Thyroid gland (tissue), 4 donors: ENCODE results near the gene ERCC6L2. TPM values are rescaled to one million over a fixed set of nuclear protein-coding genes. Genes with fewer than 3 reads are reported as not detected.

ENCODE experiments used
- DNase-seq, 2 donors: peaks; one replicate each; pipeline ENCODE4 v3.0.0-alpha.2; 2019
- H3K27ac ChIP-seq, 3 donors: fragments of 200-600 bp; sonication (generic); 1 replicate in 2 of 3; 2 replicates in 1 of 3; pipeline ENCODE4 v1.5.1; 2016 to 2019; ENCODE audit warnings: mild to moderate bottlenecking in 1 of 3, moderate library complexity in 1 of 3
- H3K27me3 ChIP-seq: fragments of 200-600 bp; sonication (generic); one replicate; pipeline ENCODE4 v1.5.1; 2019
- H3K36me3 ChIP-seq, 2 donors: fragments of 200-600 bp; sonication (generic); one replicate each; pipeline ENCODE4 v1.5.1; 2016 to 2019
- H3K4me1 ChIP-seq, 2 donors: fragments of 200-600 bp; sonication (generic); one replicate each; pipeline ENCODE4 v1.5.1; 2017 to 2019
- H3K4me3 ChIP-seq, 3 donors: fragments of 200-600 bp; sonication (generic); replicated peaks in 1 of 3; 1 replicate in 2 of 3; 2 replicates in 1 of 3; pipeline ENCODE4 v1.5.1; 2016; ENCODE audit warnings: mild to moderate bottlenecking in 1 of 3
- H3K9me3 ChIP-seq: fragments of 200-600 bp; sonication (generic); one replicate; pipeline ENCODE4 v1.5.1; 2017
- CTCF ChIP-seq, 6 experiments: fragments of 200-600 bp in 3 of 6; fragments of 450-650 bp in 3 of 6; sonication (generic) in 3 of 6; IDR thresholded peaks; one replicate each; pipeline ENCODE4 v1.5.1; 2016 to 2019; ENCODE audit warnings: antibody characterized with exemption in 6 of 6, mild to moderate bottlenecking in 2 of 6, inconsistent platforms in 1 of 6, moderate library complexity in 1 of 6
- POLR2A ChIP-seq, 2 donors: fragments of 450-650 bp; IDR thresholded peaks; one replicate each; pipeline ENCODE4 v1.6.1; 2017; ENCODE audit warnings: antibody characterized with exemption in 2 of 2, mild to moderate bottlenecking in 2 of 2, moderate library complexity in 1 of 2
- WGBS, 2 donors: methylation state at CpG; one replicate each; pipeline ENCODE4 v1.1.5; 2017; 5-methylcytosine and 5-hydroxymethylcytosine counted together
- intact Hi-C: fragments of 100-400 bp; cut with DNase I; formaldehyde crosslinking; loops from one replicate; pipeline ENCODE4 v1.15.1; 2023
- total RNA-seq, 4 donors: library from RNA; depleted of rRNA; stranded (reverse); fragments of >200 nt; gene quantifications; one replicate each; pipeline ENCODE4 v1.2.3, GENCODE V29; 2016

Gene ERCC6L2
- total RNA-seq, 4 donors from 2014 or later, result 90.6 to 130 (median 95.3) TPM

- TF ChIP-seq POLR2A (IDR thresholded peaks at IDR 0.05) (no peak), CTCF (IDR thresholded peaks at IDR 0.05) (no peak)
- H3K36me3 ChIP-seq, result no peaks in the 10 kb centered on the region
- intact Hi-C loops, result no loop called here
- H3K27me3 ChIP-seq, result no peaks in the 10 kb centered on the region
- WGBS, 2 donors, result 96 to 98% methylated on average over 9 of the region's 9 CpGs
- no peak overlapping the region for H3K4me3 ChIP-seq
- no peak overlapping the region for H3K27ac ChIP-seq
- DNase-seq, result no peak
- H3K9me3 ChIP-seq, result no peaks in the 10 kb centered on the region
- no peaks in the 10 kb centered on the region for H3K4me1 ChIP-seq
These were observed 130.9 kb downstream of the ERCC6L2 start for GRCh38 chr9:96006296-96006879.

- no peak for TF ChIP-seq CTCF (IDR thresholded peaks at IDR 0.05)
- no peak for TF ChIP-seq POLR2A (IDR thresholded peaks at IDR 0.05)
- H3K9me3 ChIP-seq, result no peaks in the 10 kb centered on the region
- H3K36me3 ChIP-seq, result no peaks in the 10 kb centered on the region
- H3K27me3 ChIP-seq, result no peaks in the 10 kb centered on the region
- H3K4me1 ChIP-seq, result no peaks in the 10 kb centered on the region
- no peak for DNase-seq
- no peak overlapping the region for H3K27ac ChIP-seq
- intact Hi-C loops, result no loop called here
- no peak overlapping the region for H3K4me3 ChIP-seq
These were observed 131.5 kb downstream of the ERCC6L2 start for GRCh38 chr9:96006961-96007360.

DNA sequence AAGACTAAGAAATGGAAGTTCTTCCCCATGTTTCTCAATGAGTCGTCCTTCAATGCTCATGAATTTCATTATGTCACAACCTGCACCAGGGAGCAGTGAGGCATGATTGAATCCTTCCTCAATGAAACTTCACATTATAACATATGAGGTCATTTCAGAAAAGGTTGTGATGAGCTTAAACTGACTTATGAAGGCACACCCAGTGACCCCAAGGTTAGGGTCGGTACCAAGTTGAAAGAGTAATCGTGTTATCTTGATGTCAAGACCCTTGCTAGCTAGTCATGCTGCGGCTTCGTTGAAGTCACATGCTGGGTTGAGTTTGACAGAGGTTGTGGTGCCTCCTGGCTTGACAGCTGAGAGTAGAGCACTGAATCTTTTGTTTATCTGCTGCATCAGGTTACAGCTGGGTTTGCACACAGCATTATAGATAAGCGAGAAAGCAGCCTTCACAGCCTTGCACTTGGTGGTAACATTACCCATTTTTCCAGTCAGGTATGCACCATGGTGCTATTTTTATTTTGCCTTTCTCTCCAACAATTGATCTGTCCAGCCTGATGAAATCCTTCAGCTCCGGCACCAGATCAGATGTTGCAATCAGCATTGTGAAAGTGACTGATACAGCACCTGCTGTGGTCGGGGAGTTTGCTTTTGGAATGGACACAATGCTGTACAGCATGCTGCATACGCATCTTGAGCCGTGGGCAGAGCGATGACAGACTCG lies 133.2 kb downstream of the ERCC6L2 start:
- no peak for DNase-seq
- H3K4me1 ChIP-seq, result no peaks in the 10 kb centered on the region
- H3K36me3 ChIP-seq, result no peaks in the 10 kb centered on the region
- H3K27me3 ChIP-seq, result no peaks in the 10 kb centered on the region
- no peak for TF ChIP-seq CTCF (IDR thresholded peaks at IDR 0.05)
- no peak for TF ChIP-seq POLR2A (IDR thresholded peaks at IDR 0.05)
- H3K9me3 ChIP-seq, result no peaks in the 10 kb centered on the region
- no peak overlapping the region for H3K27ac ChIP-seq
- intact Hi-C loops, result no loop called here
- no peak overlapping the region for H3K4me3 ChIP-seq
- WGBS, 2 donors, result 83 to 84% methylated on average over 12 of the region's 12 CpGs

- peaks cover 0 to 2% of the 10 kb centered on the region in 2 donors for H3K36me3 ChIP-seq
These were observed 133.7 kb downstream of the ERCC6L2 start for GRCh38 chr9:96009223-96009602.

More at GRCh38 chr9:96009223-96009602, 133.7 kb downstream of the ERCC6L2 start:
- intact Hi-C loops, result no loop called here
- DNase-seq, result no peak
- Histone ChIP-seq H3K27me3 (no peaks in the 10 kb centered on the region), H3K9me3 (no peaks in the 10 kb centered on the region), H3K4me1 (no peaks in the 10 kb centered on the region), H3K27ac (no peak overlapping the region), H3K4me3 (no peak overlapping the region)
- 90 to 93% methylated on average over 2 of the region's 2 CpGs for WGBS, 2 donors
- TF ChIP-seq CTCF (IDR thresholded peaks at IDR 0.05) (no peak), POLR2A (IDR thresholded peaks at IDR 0.05) (no peak)
